ENCODE data around the gene LRFN2.

DNA sequence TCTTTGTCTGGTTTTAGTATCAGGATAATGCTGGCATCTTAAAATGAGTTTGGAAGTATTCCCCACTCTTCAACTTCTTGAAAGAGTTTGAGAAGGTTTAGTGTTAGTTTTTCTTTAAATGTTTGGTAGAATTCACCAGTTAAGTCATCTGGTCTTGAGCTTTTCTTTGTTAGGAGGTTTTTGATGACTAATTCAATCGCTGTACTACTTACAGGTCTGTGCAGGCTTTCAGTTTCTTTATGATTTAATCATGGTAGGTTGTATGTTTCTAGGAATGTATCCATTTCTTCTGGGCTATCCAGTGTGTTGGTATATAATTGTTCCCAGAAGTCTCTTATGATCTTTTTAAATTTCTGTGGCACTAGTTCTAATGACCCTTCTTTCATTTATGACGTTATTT lies 215.5 kb downstream of the LRFN2 start:
- TF ChIP-seq CTCF (IDR thresholded peaks at IDR 0.05; ENCODE audit: insufficient read depth, low read depth, low read length) (no peak), EZH2 (IDR thresholded peaks at IDR 0.05; ENCODE audit: insufficient read depth, low read length) (no peak)

Measured in astrocyte (in vitro differentiated cells and primary cell).